H9 (cell line): Measurements from ENCODE around the gene PTRHD1. TPM values are rescaled to one million over a fixed set of nuclear protein-coding genes. Genes with fewer than 3 reads are reported as not detected.
A peak's percentile ranks its signal among the peaks of the same experiment; 100 is the strongest.

Experiments used
- DNase-seq: peaks from one replicate; pipeline ENCODE4 v3.0.0-alpha.2; 2017
- H2AFZ ChIP-seq: one replicate; pipeline ENCODE4 v1.6.1; 2013; ENCODE audit warnings: mild to moderate bottlenecking, low read length, control low read depth, moderate library complexity
- H2AK5ac ChIP-seq: 2 replicates; pipeline ENCODE4 v1.6.1; 2013; ENCODE audit warnings: low read length, control low read depth, mixed read lengths; ENCODE audit not compliant: insufficient read length
- H2BK120ac ChIP-seq: one replicate; pipeline ENCODE4 v1.6.1; 2013; ENCODE audit warnings: low read depth, mild to moderate bottlenecking, low read length, control low read depth, inconsistent platforms; ENCODE audit not compliant: poor library complexity, severe bottlenecking
- H2BK12ac ChIP-seq: 2 replicates; pipeline ENCODE4 v1.6.1; 2013; ENCODE audit warnings: low read length, control low read depth, mixed read lengths, low read depth; ENCODE audit not compliant: insufficient read length
- H2BK15ac ChIP-seq: 2 replicates; pipeline ENCODE4 v1.6.1; 2013; ENCODE audit warnings: low read depth, low read length, control low read depth
- H2BK20ac ChIP-seq: one replicate; pipeline ENCODE4 v1.6.1; 2013; ENCODE audit warnings: low read depth, mild to moderate bottlenecking, low read length, control low read depth, inconsistent platforms; ENCODE audit not compliant: poor library complexity, severe bottlenecking
- H2BK5ac ChIP-seq: 2 replicates; pipeline ENCODE4 v1.6.1; 2013; ENCODE audit warnings: low read length, control low read depth, mixed read lengths; ENCODE audit not compliant: insufficient read length
- H3K14ac ChIP-seq: 2 replicates; pipeline ENCODE4 v1.6.1; 2013; ENCODE audit warnings: low read length, control low read depth; ENCODE audit not compliant: insufficient read depth
- H3K18ac ChIP-seq: 2 replicates; pipeline ENCODE4 v1.6.1; 2013; ENCODE audit warnings: low read depth, mild to moderate bottlenecking, mixed read lengths, low read length, control low read depth; ENCODE audit not compliant: insufficient read length
- H3K23ac ChIP-seq: 2 replicates; pipeline ENCODE4 v1.6.1; 2013; ENCODE audit warnings: low read length, control low read depth, mixed read lengths, low read depth; ENCODE audit not compliant: insufficient read length
- H3K23me2 ChIP-seq: 2 replicates; pipeline ENCODE4 v1.6.1; 2013; ENCODE audit warnings: low read depth, mild to moderate bottlenecking, mixed read lengths, low read length, control low read depth; ENCODE audit not compliant: insufficient read length, poor library complexity, severe bottlenecking
- H3K27ac ChIP-seq: 2 replicates; pipeline ENCODE4 v1.5.1; 2013; ENCODE audit warnings: low read length, control low read depth, mixed read lengths, low read depth; ENCODE audit not compliant: insufficient read length
- H3K27me3 ChIP-seq: 2 replicates; pipeline ENCODE4 v1.6.1; 2013; ENCODE audit warnings: low read length, control low read depth, inconsistent platforms; ENCODE audit not compliant: insufficient read depth
- H3K4ac ChIP-seq: 2 replicates; pipeline ENCODE4 v1.6.1; 2013; ENCODE audit warnings: low read depth, mild to moderate bottlenecking, control low read depth, inconsistent platforms, low read length, moderate library complexity
- H3K4me1 ChIP-seq: 2 replicates; pipeline ENCODE4 v1.6.1; 2013; ENCODE audit warnings: low read length, control low read depth, inconsistent platforms; ENCODE audit not compliant: insufficient read depth
- H3K4me2 ChIP-seq: 2 replicates; pipeline ENCODE4 v1.6.1; 2013; ENCODE audit warnings: low read length, control low read depth, mixed read lengths; ENCODE audit not compliant: insufficient read length, insufficient read depth
- H3K56ac ChIP-seq: 2 replicates; pipeline ENCODE4 v1.6.1; 2013; ENCODE audit warnings: low read depth, mild to moderate bottlenecking, mixed read lengths, low read length, control low read depth; ENCODE audit not compliant: insufficient read length
- H3K79me1 ChIP-seq: 2 replicates; pipeline ENCODE4 v1.6.1; 2013; ENCODE audit warnings: low read depth, mild to moderate bottlenecking, moderate library complexity, low read length, control low read depth, inconsistent platforms; ENCODE audit not compliant: insufficient read depth, poor library complexity, severe bottlenecking
- H3K79me2 ChIP-seq: 2 replicates; pipeline ENCODE4 v1.6.1; 2013; ENCODE audit warnings: low read length, control low read depth, inconsistent platforms; ENCODE audit not compliant: insufficient read depth
- H3K9ac ChIP-seq: 2 replicates; pipeline ENCODE4 v1.6.1; 2013; ENCODE audit warnings: low read length, control low read depth, mixed read lengths; ENCODE audit not compliant: insufficient read length; ENCODE audit errors: extremely low read depth
- H3K9me3 ChIP-seq: one replicate; pipeline ENCODE4 v1.6.1; 2013; ENCODE audit warnings: low read depth, low read length, inconsistent platforms; ENCODE audit not compliant: control insufficient read depth
- H3T11ph ChIP-seq: one replicate; pipeline ENCODE4 v1.6.1; 2013; ENCODE audit warnings: mild to moderate bottlenecking, low read length, control low read depth, inconsistent platforms
- H4K20me1 ChIP-seq: one replicate; pipeline ENCODE4 v1.6.1; 2013; ENCODE audit not compliant: control insufficient read depth, insufficient read length, insufficient read depth
- H4K5ac ChIP-seq: 2 replicates; pipeline ENCODE4 v1.6.1; 2013; ENCODE audit warnings: low read depth, mild to moderate bottlenecking, mixed read lengths, low read length, control low read depth; ENCODE audit not compliant: insufficient read length
- H4K8ac ChIP-seq: replicated peaks from 2 replicates; pipeline ENCODE4 v1.6.1; 2013; ENCODE audit warnings: low read length, control low read depth, mixed read lengths, low read depth; ENCODE audit not compliant: insufficient read length
- H4K91ac ChIP-seq: 2 replicates; pipeline ENCODE4 v1.6.1; 2013; ENCODE audit warnings: low read depth, mild to moderate bottlenecking, moderate library complexity, mixed read lengths, low read length, control low read depth; ENCODE audit not compliant: insufficient read length
- H3K27ac Mint-ChIP-seq, 3 experiments: 2 replicates in 2 of 3; 3 replicates in 1 of 3; pipeline ENCODE4 v1.8.0; 2020 to 2021; ENCODE audit warnings: mixed read lengths in 3 of 3, mild to moderate bottlenecking in 1 of 3, moderate library complexity in 1 of 3
- H3K27me3 Mint-ChIP-seq: 2 replicates; pipeline ENCODE4 v1.8.0; 2021; ENCODE audit warnings: low read depth, mild to moderate bottlenecking, moderate library complexity, mixed read lengths
- H3K36me3 Mint-ChIP-seq, 3 experiments: 2 replicates in 2 of 3; 3 replicates in 1 of 3; pipeline ENCODE4 v1.8.0; 2020 to 2021; ENCODE audit warnings: low read depth in 3 of 3, mixed read lengths in 3 of 3; ENCODE audit not compliant: insufficient read depth in 1 of 3
- H3K4me1 Mint-ChIP-seq, 2 experiments: 2 replicates each; pipeline ENCODE4 v1.8.0; 2020; ENCODE audit warnings: mixed read lengths in 2 of 2
- H3K4me3 Mint-ChIP-seq, 2 experiments: 2 replicates in 1 of 2; 3 replicates in 1 of 2; pipeline ENCODE4 v1.8.0; 2020 to 2021; ENCODE audit warnings: mild to moderate bottlenecking in 2 of 2, mixed read lengths in 2 of 2, moderate library complexity in 1 of 2
- H3K9me3 Mint-ChIP-seq, 2 experiments: 2 replicates in 1 of 2; 3 replicates in 1 of 2; pipeline ENCODE4 v1.8.0; 2020; ENCODE audit warnings: mild to moderate bottlenecking in 2 of 2, mixed read lengths in 2 of 2, moderate library complexity in 1 of 2
- WGBS: extraction: QIAGEN DNeasy Blood & Tissue Kit; methylation state at CpG from one replicate; pipeline ENCODE4 v1.1.7; 2013; ENCODE audit warnings: missing lambda C conversion rate, low lambda C conversion rate, mixed read lengths; ENCODE audit not compliant: insufficient read length; ENCODE audit errors: extremely low coverage; 5-methylcytosine and 5-hydroxymethylcytosine counted together
- total RNA-seq: library from RNA; stranded (reverse); gene quantifications from 2 replicates; pipeline ENCODE4 v1.2.1, GENCODE V29; 2021
- TF ChIP-seq, protein P1 (sequence below): fragments of 200-600 bp; sonication (generic); conservative IDR thresholded peaks from 3 replicates; pipeline ENCODE4 v1.8.0; 2021; ENCODE audit warnings: antibody characterized with exemption, mild to moderate bottlenecking

Gene PTRHD1
- total RNA-seq, 1 experiment from 2014 or later: 43.7 TPM

DNA sequence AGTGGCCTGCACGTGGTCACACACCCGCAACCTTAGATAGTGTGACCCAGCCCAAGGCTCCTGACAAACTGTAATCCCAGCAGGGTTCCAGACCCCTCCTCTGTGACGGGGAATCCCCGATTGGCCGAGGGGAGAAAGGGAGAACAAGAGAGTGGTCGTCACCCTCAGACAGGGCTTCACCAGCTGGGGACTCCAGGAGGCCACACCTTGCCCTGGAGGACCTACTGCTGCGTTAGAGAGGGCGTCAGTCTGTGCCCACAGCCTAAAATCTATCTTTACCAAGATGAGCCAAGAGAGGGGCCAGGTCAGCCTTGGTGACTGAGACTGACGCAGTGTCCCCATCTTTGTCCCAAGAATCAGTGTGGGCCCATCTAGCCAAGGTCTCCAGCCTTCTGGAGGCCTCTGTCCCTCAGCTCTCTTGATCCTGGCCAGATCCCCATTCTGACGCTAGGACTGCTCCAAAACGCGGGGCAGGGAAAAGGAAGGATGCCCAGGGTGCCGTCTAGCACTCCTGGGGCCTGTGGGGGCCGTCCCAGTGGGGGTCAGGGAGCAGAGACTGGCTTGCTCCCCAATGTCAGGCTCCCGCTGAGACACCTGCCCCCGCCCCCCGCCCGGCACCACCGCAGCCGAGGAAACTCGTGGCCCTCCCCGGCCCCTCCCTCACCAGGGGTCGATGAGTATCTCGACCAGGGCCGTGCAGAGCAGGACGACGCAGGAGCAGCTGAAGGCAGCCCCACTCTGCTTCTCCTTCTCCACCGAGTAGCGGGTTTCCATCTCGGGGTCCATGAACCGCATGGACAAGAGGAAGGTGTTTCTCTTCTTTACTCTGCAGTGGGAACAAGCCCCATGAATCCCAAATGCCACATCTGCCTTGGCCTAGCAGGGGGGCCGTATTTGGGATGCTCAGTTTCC lies 40.9 kb upstream of the PTRHD1 start:
- Histone ChIP-seq H2BK20ac (no peak overlapping the region), H3T11ph (no peak overlapping the region), H3K18ac (no peak overlapping the region), H2BK15ac (no peak overlapping the region), H4K5ac (no peak overlapping the region), H3K9ac (no peak overlapping the region), H4K8ac (no peak overlapping the region), H2AK5ac (no peak overlapping the region), H2BK5ac (no peak overlapping the region), H3K4ac (no peak overlapping the region), H2AFZ (no peak overlapping the region), H4K91ac (no peak overlapping the region), H3K79me1 (no peaks in the 10 kb centered on the region), H3K9me3 (no peaks in the 10 kb centered on the region), H3K79me2 (no peaks in the 10 kb centered on the region), H3K23me2 (no peaks in the 10 kb centered on the region), H3K27ac (no peak overlapping the region), H3K56ac (no peak overlapping the region), H4K20me1 (no peaks in the 10 kb centered on the region), H3K14ac (no peak overlapping the region), H3K4me1 (peaks cover 2% of the 10 kb centered on the region; the same call in 1 of the 2 replicates), H3K4me2 (no peak overlapping the region), H3K23ac (no peak overlapping the region), H2BK12ac (no peak overlapping the region), H2BK120ac (no peak overlapping the region), H3K27me3 (no peaks in the 10 kb centered on the region)
- no peak overlapping the region for H3K4me3 Mint-ChIP-seq
- H3K27me3 Mint-ChIP-seq: no peaks in the 10 kb centered on the region; the same call in none of the 2 replicates
- DNase-seq: no peak
- H3K36me3 Mint-ChIP-seq: peaks cover 40 to 46% (median 42%) of the 10 kb centered on the region in 3 experiments
- peaks cover 22% of the 10 kb centered on the region in 2 experiments for H3K4me1 Mint-ChIP-seq
- H3K9me3 Mint-ChIP-seq: peaks cover 0 to 7% of the 10 kb centered on the region in 2 experiments; a peak in 3 of 5 replicates
- peak overlapping the region in 1 of 3 experiments; percentile 70; a peak in 3 of 7 replicates for H3K27ac Mint-ChIP-seq
- TF ChIP-seq, protein P1, sequence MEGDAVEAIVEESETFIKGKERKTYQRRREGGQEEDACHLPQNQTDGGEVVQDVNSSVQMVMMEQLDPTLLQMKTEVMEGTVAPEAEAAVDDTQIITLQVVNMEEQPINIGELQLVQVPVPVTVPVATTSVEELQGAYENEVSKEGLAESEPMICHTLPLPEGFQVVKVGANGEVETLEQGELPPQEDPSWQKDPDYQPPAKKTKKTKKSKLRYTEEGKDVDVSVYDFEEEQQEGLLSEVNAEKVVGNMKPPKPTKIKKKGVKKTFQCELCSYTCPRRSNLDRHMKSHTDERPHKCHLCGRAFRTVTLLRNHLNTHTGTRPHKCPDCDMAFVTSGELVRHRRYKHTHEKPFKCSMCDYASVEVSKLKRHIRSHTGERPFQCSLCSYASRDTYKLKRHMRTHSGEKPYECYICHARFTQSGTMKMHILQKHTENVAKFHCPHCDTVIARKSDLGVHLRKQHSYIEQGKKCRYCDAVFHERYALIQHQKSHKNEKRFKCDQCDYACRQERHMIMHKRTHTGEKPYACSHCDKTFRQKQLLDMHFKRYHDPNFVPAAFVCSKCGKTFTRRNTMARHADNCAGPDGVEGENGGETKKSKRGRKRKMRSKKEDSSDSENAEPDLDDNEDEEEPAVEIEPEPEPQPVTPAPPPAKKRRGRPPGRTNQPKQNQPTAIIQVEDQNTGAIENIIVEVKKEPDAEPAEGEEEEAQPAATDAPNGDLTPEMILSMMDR: no peak
- WGBS: no CpG with 5 or more reads among the region's 32 CpGs
